IMR-90 (cell line): ENCODE results near the gene ARFGAP3. TPM values are rescaled to one million over a fixed set of nuclear protein-coding genes. Genes with fewer than 3 reads are reported as not detected.

ENCODE experiments used
- ATAC-seq: fragments of 200-7000 bp; cut with Tn5 transposase; 2 replicates; pipeline ENCODE4 v1.9.1; 2020; ENCODE audit warnings: low read depth, mild to moderate bottlenecking, moderate library complexity
- BruUV-seq: library from RNA; stranded (reverse); fragments of 400-500 nt; replicated peaks from 2 replicates; lab custom pipeline; 2021; lab: Mats Ljungman, UMichigan
- CTCF ChIA-PET: fragments of 300-600 bp; formaldehyde crosslinking; extraction: SDS; loops from one replicate; lab custom pipeline; 2021; ENCODE audit warnings: antibody characterized with exemption; lab: Yijun Ruan, JAX
- POLR2A ChIA-PET: fragments of 300-600 bp; sonication (Branson Sonifier 250); formaldehyde crosslinking; loops from one replicate; lab custom pipeline; 2022; ENCODE audit warnings: antibody characterized with exemption; ENCODE audit not compliant: unreplicated experiment; lab: Charles Lee
- DNase-seq: peaks from one replicate; pipeline ENCODE4 v3.0.0; 2013
- H2AFZ ChIP-seq: replicated peaks from 2 replicates; pipeline ENCODE3; 2013; ENCODE audit warnings: low read length, mild to moderate bottlenecking; ENCODE audit not compliant: poor library complexity
- H2AK5ac ChIP-seq: 2 replicates; pipeline ENCODE4 v1.6.1; 2013; ENCODE audit warnings: low read depth, low read length, inconsistent platforms
- H2AK9ac ChIP-seq: replicated peaks from 2 replicates; pipeline ENCODE3; 2013; ENCODE audit warnings: mild to moderate bottlenecking, low read depth, low read length, moderate library complexity; ENCODE audit not compliant: poor library complexity
- H2BK120ac ChIP-seq: 2 replicates; pipeline ENCODE4 v1.6.1; 2013; ENCODE audit warnings: low read depth, low read length, inconsistent platforms
- H2BK15ac ChIP-seq: 3 replicates; pipeline ENCODE4 v1.6.1; 2013; ENCODE audit warnings: low read depth, low read length, inconsistent platforms
- H2BK20ac ChIP-seq: 2 replicates; pipeline ENCODE4 v1.6.1; 2013; ENCODE audit warnings: low read depth, mild to moderate bottlenecking, inconsistent platforms, low read length, moderate library complexity
- H2BK5ac ChIP-seq: 2 replicates; pipeline ENCODE4 v1.6.1; 2013; ENCODE audit warnings: mild to moderate bottlenecking, low read depth, low read length, inconsistent platforms; ENCODE audit not compliant: poor library complexity, severe bottlenecking
- H3K14ac ChIP-seq: replicated peaks from 2 replicates; pipeline ENCODE4 v1.6.1; 2013; ENCODE audit warnings: low read depth, low read length, inconsistent platforms
- H3K18ac ChIP-seq: 2 replicates; pipeline ENCODE4 v1.6.1; 2013; ENCODE audit warnings: low read depth, low read length, control low read depth
- H3K23ac ChIP-seq: 2 replicates; pipeline ENCODE4 v1.6.1; 2013; ENCODE audit warnings: low read depth, low read length, inconsistent platforms
- H3K27ac ChIP-seq: 2 replicates; pipeline ENCODE4 v1.5.1; 2013; ENCODE audit warnings: mild to moderate bottlenecking, control low read depth, low read length; ENCODE audit not compliant: insufficient read depth
- H3K27me3 ChIP-seq: 2 replicates; pipeline ENCODE4 v1.6.1; 2013; ENCODE audit warnings: low read length; ENCODE audit not compliant: control insufficient read depth, insufficient read depth
- H3K36me3 ChIP-seq: 2 replicates; pipeline ENCODE4 v1.6.1; 2013; ENCODE audit warnings: low read length, mixed read lengths; ENCODE audit not compliant: control insufficient read depth, insufficient read depth
- H3K4ac ChIP-seq: 2 replicates; pipeline ENCODE4 v1.6.1; 2013; ENCODE audit warnings: low read depth, low read length, inconsistent platforms
- H3K4me1 ChIP-seq: 2 replicates; pipeline ENCODE4 v1.6.1; 2013; ENCODE audit warnings: low read length, mixed read lengths; ENCODE audit not compliant: control insufficient read depth, insufficient read depth
- H3K4me2 ChIP-seq: 2 replicates; pipeline ENCODE4 v1.6.1; 2013; ENCODE audit warnings: low read depth, mild to moderate bottlenecking, control low read depth, low read length, moderate library complexity
- H3K4me3 ChIP-seq: 2 replicates; pipeline ENCODE4 v1.5.1; 2013; ENCODE audit warnings: low read depth, mild to moderate bottlenecking, control low read depth, low read length, moderate library complexity; ENCODE audit not compliant: insufficient read depth
- H3K56ac ChIP-seq: 2 replicates; pipeline ENCODE4 v1.6.1; 2013; ENCODE audit warnings: low read length, inconsistent platforms; ENCODE audit not compliant: insufficient read depth; ENCODE audit errors: extremely low read depth
- H3K79me1 ChIP-seq, 2 experiments: 2 replicates each; pipeline ENCODE4 v1.6.1; 2013; ENCODE audit warnings: low read length in 2 of 2, inconsistent platforms in 1 of 2, low read depth in 1 of 2
- H3K9ac ChIP-seq: 2 replicates; pipeline ENCODE4 v1.6.1; 2013; ENCODE audit warnings: low read depth, low read length, control low read depth
- H3K9me1 ChIP-seq: 2 replicates; pipeline ENCODE4 v1.6.1; 2013; ENCODE audit warnings: low read length, inconsistent platforms; ENCODE audit not compliant: insufficient read depth
- H3K9me3 ChIP-seq: 2 replicates; pipeline ENCODE4 v1.6.1; 2013; ENCODE audit warnings: low read length; ENCODE audit not compliant: control insufficient read depth, insufficient read depth
- H4K20me1 ChIP-seq: 2 replicates; pipeline ENCODE4 v1.6.1; 2013; ENCODE audit warnings: low read length, inconsistent platforms; ENCODE audit not compliant: insufficient read depth
- H4K5ac ChIP-seq: 2 replicates; pipeline ENCODE4 v1.6.1; 2013; ENCODE audit warnings: mild to moderate bottlenecking, low read depth, low read length, control low read depth
- H4K8ac ChIP-seq, 2 experiments: 2 replicates each; pipeline ENCODE4 v1.6.1; 2013; ENCODE audit warnings: low read depth in 2 of 2, low read length in 2 of 2, control low read depth in 1 of 2, inconsistent platforms in 1 of 2
- H4K91ac ChIP-seq: 2 replicates; pipeline ENCODE4 v1.6.1; 2013; ENCODE audit warnings: low read depth, low read length, inconsistent platforms; ENCODE audit not compliant: insufficient read depth
- BHLHE40 ChIP-seq: fragments of 150-350 bp; IDR thresholded peaks from 2 replicates; pipeline ENCODE4 v1.6.1; 2016; ENCODE audit warnings: mild to moderate bottlenecking, low read depth, low read length
- CEBPB ChIP-seq: IDR thresholded peaks from 2 replicates; pipeline ENCODE4 v1.6.1; 2012; ENCODE audit warnings: low read depth, low read length, improper control_type of control experiment
- ELK1 ChIP-seq: fragments of 150-350 bp; IDR thresholded peaks from 2 replicates; pipeline ENCODE4 v1.6.1; 2016; ENCODE audit warnings: low read depth, mild to moderate bottlenecking, low read length, moderate library complexity, borderline replicate concordance
- MAFK ChIP-seq: IDR thresholded peaks from 2 replicates; pipeline ENCODE4 v1.6.1; 2012; ENCODE audit warnings: low read depth, low read length, improper control_type of control experiment
- MAZ ChIP-seq: IDR thresholded peaks from 2 replicates; pipeline ENCODE4 v1.6.1; 2012; ENCODE audit warnings: low read depth, mild to moderate bottlenecking, low read length, improper control_type of control experiment, moderate library complexity, borderline replicate concordance
- MXI1 ChIP-seq: IDR thresholded peaks from 2 replicates; pipeline ENCODE4 v1.6.1; 2012; ENCODE audit warnings: low read depth, mild to moderate bottlenecking, low read length, moderate library complexity, borderline replicate concordance
- NFE2L2 ChIP-seq: fragments of 150-350 bp; IDR thresholded peaks from 2 replicates; pipeline ENCODE4 v1.6.1; 2016; ENCODE audit warnings: low read depth, mild to moderate bottlenecking, low read length
- POLR2A ChIP-seq: IDR thresholded peaks from 2 replicates; pipeline ENCODE4 v1.6.1; 2012; ENCODE audit warnings: mild to moderate bottlenecking, low read depth, low read length
- RAD21 ChIP-seq: IDR thresholded peaks from 2 replicates; pipeline ENCODE4 v1.6.1; 2012; ENCODE audit warnings: low read length, improper control_type of control experiment
- RCOR1 ChIP-seq: IDR thresholded peaks from 2 replicates; pipeline ENCODE4 v1.6.1; 2012; ENCODE audit warnings: mild to moderate bottlenecking, low read length, improper control_type of control experiment; ENCODE audit not compliant: insufficient replicate concordance
- RFX5 ChIP-seq: IDR thresholded peaks from 2 replicates; pipeline ENCODE4 v1.8.0; 2012; ENCODE audit warnings: low read depth, mild to moderate bottlenecking, low read length, moderate library complexity
- USF2 ChIP-seq: fragments of 150-350 bp; IDR thresholded peaks from 2 replicates; pipeline ENCODE4 v1.6.1; 2017; ENCODE audit warnings: mild to moderate bottlenecking, antibody characterized with exemption, low read length, low read depth
- WGBS, 2 experiments: methylation state at CpG; one replicate each; pipeline versions ENCODE4 v1.1.5 to v1.1.7; 2013; ENCODE audit warnings: missing lambda C conversion rate in 2 of 2; ENCODE audit not compliant: insufficient read length in 1 of 2; ENCODE audit errors: extremely low coverage in 2 of 2; 5-methylcytosine and 5-hydroxymethylcytosine counted together
- dilution Hi-C: fragments of 300-500 bp; cut with HindIII; formaldehyde crosslinking; loops from one replicate; pipeline ENCODE4 v1.14.3; 2018; ENCODE audit warnings: low sequenced_read_pairs; ENCODE audit not compliant: unreplicated experiment
- in situ Hi-C: fragments of 300-500 bp; cut with MboI; formaldehyde crosslinking; loops from 3 replicates; pipeline ENCODE4 v1.14.3; 2019; ENCODE audit warnings: low sequenced_read_pairs, inconsistent platforms, mixed read lengths
- intact Hi-C: fragments of 100-400 bp; cut with micrococcal nuclease; formaldehyde crosslinking; loops from 2 replicates; pipeline ENCODE4 v1.10.0; 2022
- polyA plus RNA-seq, 3 experiments: library from polyadenylated mRNA; depleted of rRNA; stranded (reverse); fragments of >200 nt; gene quantifications; 2 replicates each; pipeline ENCODE4 v1.2.3, GENCODE V29; 2012; ENCODE audit warnings: low replicate concordance in 1 of 3
- total RNA-seq: library from RNA; depleted of rRNA; stranded (reverse); fragments of >200 nt; gene quantifications from 2 replicates; pipeline ENCODE4 v1.2.3, GENCODE V29; 2012
- TF ChIP-seq, protein P1 (sequence below): conservative IDR thresholded peaks from 2 replicates; pipeline ENCODE4 v1.5.1; 2012; ENCODE audit warnings: mild to moderate bottlenecking, low read depth, low read length, improper control_type of control experiment

ARFGAP3 gene
- total and polyA plus RNA-seq, 2 of the 4 experiments (the other 2 are of a cell fraction) = 50.0 to 70.1 TPM

DNA sequence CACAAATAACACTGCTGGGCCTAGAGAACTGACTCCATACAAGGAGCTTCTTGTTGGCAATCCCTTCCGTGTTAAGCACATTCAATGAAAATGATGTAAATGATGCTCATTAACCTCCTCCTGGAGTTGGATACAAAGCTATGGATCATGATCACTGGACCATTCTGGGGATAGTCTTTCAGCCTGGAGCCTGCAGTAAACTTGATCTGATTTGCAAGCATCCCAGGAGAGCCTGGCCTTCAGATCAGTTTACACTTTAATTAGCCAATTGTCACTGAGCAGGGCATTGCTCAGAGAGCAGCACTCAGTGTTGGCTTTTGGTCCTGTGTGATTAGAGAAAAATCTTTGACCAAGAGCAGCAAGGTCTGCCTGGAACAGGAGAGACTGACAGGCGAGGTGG is 45.6 kb downstream of the ARFGAP3 start:
- WGBS, 2 experiments = 60% methylated on average over 1 of the region's 2 CpGs; no CpG with 5 or more reads in 1 of the 2 experiments
- Histone ChIP-seq H3K18ac (no peak overlapping the region), H3K36me3 (peaks cover 60% of the 10 kb centered on the region), H2BK120ac (no peak overlapping the region), H2BK15ac (no peak overlapping the region), H3K23ac (no peak overlapping the region), H2AK9ac (no peak overlapping the region), H2BK20ac (no peak overlapping the region), H3K9ac (no peak overlapping the region), H3K14ac (no peak overlapping the region), H2BK5ac (no peak overlapping the region), H3K4me1 (peaks cover 4% of the 10 kb centered on the region; the same call in 1 of the 2 replicates), H3K4ac (no peak overlapping the region), H3K79me1 (peaks cover 12 to 50% of the 10 kb centered on the region in 2 experiments), H2AK5ac (no peak overlapping the region), H4K8ac (no peak overlapping the region), H3K4me3 (no peak overlapping the region), H3K4me2 (no peak overlapping the region), H3K27ac (no peak overlapping the region), H4K91ac (no peak overlapping the region), H3K9me1 (peaks cover 9% of the 10 kb centered on the region; the same call in 1 of the 2 replicates), H3K56ac (no peak overlapping the region), H4K5ac (no peak overlapping the region), H4K20me1 (peaks cover 4% of the 10 kb centered on the region; the same call in 1 of the 2 replicates), H3K27me3 (no peaks in the 10 kb centered on the region), H2AFZ (no peak overlapping the region), H3K9me3 (no peaks in the 10 kb centered on the region)
- intact Hi-C loops (no loop called here), dilution Hi-C loops (no loop called here), in situ Hi-C loops (no loop called here)
- ATAC-seq (no peak), DNase-seq (no peak)
- CTCF ChIA-PET = interaction anchor here (0.6 to 1.5 kb wide), 2 partner anchors 9 to 233 kb away, joined by 5 to 6 read pairs; no protein-coding TSS in a partner anchor
- POLR2A ChIA-PET = no interaction called here
- no peak for TF ChIP-seq ELK1
- no peak for TF ChIP-seq MAZ
- no peak for TF ChIP-seq RAD21
- no peak for TF ChIP-seq NFE2L2
- TF ChIP-seq, protein P1, sequence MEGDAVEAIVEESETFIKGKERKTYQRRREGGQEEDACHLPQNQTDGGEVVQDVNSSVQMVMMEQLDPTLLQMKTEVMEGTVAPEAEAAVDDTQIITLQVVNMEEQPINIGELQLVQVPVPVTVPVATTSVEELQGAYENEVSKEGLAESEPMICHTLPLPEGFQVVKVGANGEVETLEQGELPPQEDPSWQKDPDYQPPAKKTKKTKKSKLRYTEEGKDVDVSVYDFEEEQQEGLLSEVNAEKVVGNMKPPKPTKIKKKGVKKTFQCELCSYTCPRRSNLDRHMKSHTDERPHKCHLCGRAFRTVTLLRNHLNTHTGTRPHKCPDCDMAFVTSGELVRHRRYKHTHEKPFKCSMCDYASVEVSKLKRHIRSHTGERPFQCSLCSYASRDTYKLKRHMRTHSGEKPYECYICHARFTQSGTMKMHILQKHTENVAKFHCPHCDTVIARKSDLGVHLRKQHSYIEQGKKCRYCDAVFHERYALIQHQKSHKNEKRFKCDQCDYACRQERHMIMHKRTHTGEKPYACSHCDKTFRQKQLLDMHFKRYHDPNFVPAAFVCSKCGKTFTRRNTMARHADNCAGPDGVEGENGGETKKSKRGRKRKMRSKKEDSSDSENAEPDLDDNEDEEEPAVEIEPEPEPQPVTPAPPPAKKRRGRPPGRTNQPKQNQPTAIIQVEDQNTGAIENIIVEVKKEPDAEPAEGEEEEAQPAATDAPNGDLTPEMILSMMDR = no peak
- no peak for TF ChIP-seq BHLHE40
- TF ChIP-seq MXI1 = no peak
- TF ChIP-seq MAFK = no peak
- no peak for TF ChIP-seq USF2
- no peak for TF ChIP-seq CEBPB
- no peak for TF ChIP-seq RCOR1
- no peak for TF ChIP-seq RFX5
- no peak for TF ChIP-seq POLR2A
- BruUV-seq = no TSS peak
